Measurements from ENCODE around the gene DENND4C.
A peak's percentile ranks its signal among the peaks of the same experiment; 100 is the strongest.
"Not testable (repeated sequence)": the region's sequence is repeated elsewhere in the genome, so short reads cannot be mapped to it uniquely, and the experiment has no call there.

DENND4C gene

GRCh38 chr9:19408693-19409400, 178.4 kb downstream of the DENND4C start, which contains the start of gene ACER2:
TSS of gene ACER2 (plus strand) at chr9:19409009. CDS start at chr9:19409085, 76 bp downstream.
- DNase-seq (ENCODE audit: low read depth in 1 of 2, low spot score in 1 of 2): peak; percentile 93 to 95

- no peak for DNase-seq (ENCODE audit: low read depth in 1 of 2, low spot score in 1 of 2)
Measured at GRCh38 chr9:19409401-19410194, 179.1 kb downstream of the DENND4C start.

- DNase-seq (ENCODE audit: low read depth in 1 of 2, low spot score in 1 of 2): no peak
Measured at GRCh38 chr9:19410195-19410503, 179.7 kb downstream of the DENND4C start.

- DNase-seq (ENCODE audit: low read depth in 1 of 2, low spot score in 1 of 2): no peak
Measured at GRCh38 chr9:19410594-19410993, 180.1 kb downstream of the DENND4C start.

- no peak for DNase-seq (ENCODE audit: low read depth in 1 of 2, low spot score in 1 of 2)
Measured at GRCh38 chr9:19411316-19411715, 180.8 kb downstream of the DENND4C start.

- not testable (repeated sequence) for DNase-seq (ENCODE audit: low read depth in 1 of 2, low spot score in 1 of 2)
Measured at GRCh38 chr9:19413456-19413855, 183.0 kb downstream of the DENND4C start.

GRCh38 chr9:19416143-19416542, 185.7 kb downstream of the DENND4C start:
- DNase-seq (ENCODE audit: low read depth in 1 of 2, low spot score in 1 of 2): no peak

- no peak for DNase-seq (ENCODE audit: low read depth in 1 of 2, low spot score in 1 of 2)
Measured at GRCh38 chr9:19420877-19421276, 190.4 kb downstream of the DENND4C start.

Measured in stimulated activated CD4-positive, alpha-beta T cell treated with anti-CD3 and anti-CD28 coated beads, Interleukin-15, amount 100 ng/mL, for 1 hour (primary cell).